Inferior parietal cortex (tissue), 1 donor: ENCODE results near the gene CPT1A.

Source experiments
- DNase-seq: peaks from one replicate; pipeline ENCODE4 v3.0.0-alpha.2; 2016; ENCODE audit errors: extremely low spot score

Gene CPT1A

DNA sequence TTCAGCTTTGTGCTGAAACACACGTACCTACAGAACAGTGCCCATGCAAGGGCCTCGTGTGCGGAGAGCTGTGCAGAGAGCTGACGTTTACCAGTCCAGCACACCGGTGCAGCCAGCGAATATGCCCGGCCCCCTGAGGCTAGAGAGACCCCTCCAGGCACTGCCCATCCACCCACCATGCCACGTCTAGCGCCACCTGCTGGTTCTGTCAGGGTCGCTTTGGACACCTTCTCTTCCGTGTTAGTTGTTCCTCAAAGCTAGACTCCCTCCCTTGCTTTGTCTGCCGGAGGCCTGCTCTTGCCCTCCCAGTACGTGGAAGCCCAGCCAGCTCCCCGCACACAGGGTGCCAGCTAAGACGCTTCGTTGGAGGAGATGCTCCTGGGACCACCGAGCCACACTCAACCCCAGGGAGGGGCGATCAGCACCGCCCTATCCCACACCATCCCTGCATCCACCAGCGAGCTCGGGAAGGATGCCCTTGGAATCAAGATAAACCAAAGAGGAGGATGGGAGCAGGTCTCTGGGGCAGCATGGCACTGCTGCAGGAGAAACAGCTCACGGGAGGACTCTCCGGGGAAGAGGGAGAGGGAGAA, 43.4 kb downstream of the CPT1A start:
- DNase-seq = no peak

- no peak for DNase-seq
Observed at GRCh38 chr11:68796801-68797200, 44.9 kb downstream of the CPT1A start.

- DNase-seq = no peak
Observed at GRCh38 chr11:68792400-68792966, 49.2 kb downstream of the CPT1A start.

DNA sequence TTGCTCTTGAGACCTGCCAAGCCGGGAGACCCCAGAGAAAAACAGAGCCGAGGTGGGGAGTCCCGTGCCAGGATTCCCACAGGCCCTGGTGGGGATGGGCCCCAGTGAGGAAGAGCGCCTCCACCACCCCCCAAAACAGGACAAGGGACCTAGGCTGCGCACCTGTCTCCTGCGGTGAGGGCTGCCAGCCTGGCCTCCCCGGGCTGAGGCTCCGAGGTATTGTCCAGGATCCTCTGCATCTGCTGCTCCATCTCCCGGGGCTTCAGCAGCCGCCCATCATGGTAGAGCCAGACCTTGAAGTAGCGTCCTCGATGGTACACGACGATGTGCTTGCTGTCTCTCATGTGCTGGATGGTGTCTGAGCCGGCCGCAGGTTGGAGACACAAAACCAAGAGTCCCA, 57.1 kb downstream of the CPT1A start:
- no peak for DNase-seq

DNA sequence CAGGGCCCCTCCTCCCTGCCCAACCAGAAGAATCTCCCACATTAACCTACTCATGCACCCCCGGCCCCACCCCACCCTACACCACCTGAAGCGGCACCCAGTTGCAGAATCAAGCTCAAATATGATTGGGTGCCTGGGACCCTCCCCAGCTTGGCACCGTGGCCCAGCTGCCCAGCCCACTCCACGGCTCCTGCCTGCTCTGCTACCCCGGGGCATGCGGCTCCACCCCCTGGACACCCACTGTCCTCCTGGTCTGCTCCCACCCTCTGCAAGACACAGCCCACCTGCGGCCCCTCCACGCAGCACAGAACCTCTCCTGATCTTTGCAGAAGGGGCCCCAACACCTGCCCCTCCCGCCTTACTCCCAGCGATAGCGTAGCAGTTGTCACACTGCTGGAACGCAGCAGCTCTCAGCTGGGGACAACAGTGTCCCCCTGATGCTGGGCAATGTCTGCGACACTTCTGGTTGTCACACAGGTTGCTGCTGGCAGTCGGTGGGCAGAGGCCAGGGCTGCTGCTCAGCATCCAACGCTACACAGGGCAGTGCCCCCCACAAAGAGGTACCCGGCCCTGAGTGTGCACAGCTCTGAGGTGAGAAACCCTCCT, 58.4 kb downstream of the CPT1A start:
- no peak for DNase-seq

DNA sequence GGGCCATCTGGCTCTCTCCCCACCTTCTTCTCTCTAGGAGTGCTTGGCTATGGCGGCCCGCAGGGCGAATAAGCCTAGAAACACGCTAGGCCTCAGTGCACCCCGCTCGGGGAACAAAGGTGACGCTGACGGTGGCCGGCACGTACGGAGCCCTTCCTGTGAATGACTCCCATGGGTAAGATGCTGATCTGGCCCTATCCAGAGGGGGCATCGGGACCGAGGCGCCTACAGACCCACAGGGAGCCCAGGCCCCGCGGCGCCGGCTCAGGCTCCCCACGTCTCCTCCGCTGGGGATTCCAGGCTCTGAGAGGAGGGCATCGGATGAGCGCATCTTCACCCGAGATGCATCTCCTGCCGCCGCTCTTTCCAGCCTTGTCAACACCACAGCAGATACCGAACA, 59.0 kb downstream of the CPT1A start:
- no peak for DNase-seq

DNA sequence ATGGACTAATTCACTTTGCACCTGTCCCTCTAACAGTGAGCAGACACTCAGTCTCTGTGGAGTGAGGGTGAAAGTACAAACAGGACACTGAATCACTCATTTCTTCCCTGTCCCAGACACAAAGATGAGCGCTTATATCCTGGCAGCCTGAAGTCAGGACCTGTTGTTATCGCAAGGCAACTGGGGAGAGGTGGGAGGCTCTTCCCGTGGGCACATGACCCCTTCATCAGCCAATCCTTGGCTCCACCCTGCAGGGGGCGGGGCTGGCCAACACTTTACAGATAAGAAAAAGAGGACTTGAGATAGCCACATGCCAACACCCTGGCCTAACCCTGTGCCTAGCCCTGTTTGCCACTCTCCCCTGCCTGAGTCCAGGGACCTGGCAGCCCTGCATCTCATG, 60.9 kb downstream of the CPT1A start:
- no peak for DNase-seq

DNA sequence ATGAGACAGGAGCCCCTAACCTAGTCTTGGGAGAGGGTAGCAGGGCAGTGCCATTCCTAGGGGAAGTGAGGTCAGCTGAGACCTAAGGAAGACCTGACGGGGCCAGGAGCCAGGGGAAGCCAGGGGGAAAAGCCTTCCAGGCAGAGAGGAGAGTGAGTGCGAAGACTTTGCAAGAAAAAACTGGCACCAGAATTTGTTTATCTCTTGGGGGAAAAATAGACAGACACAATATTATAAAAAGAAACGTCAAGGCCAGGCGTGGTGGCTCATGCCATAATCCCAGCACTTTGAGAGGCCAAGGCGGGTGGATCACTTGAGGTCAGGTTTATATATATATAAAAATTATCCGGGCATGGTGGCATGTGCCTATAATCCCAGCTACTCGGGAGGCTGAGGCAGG, 63.5 kb downstream of the CPT1A start:
- DNase-seq = no peak

DNA sequence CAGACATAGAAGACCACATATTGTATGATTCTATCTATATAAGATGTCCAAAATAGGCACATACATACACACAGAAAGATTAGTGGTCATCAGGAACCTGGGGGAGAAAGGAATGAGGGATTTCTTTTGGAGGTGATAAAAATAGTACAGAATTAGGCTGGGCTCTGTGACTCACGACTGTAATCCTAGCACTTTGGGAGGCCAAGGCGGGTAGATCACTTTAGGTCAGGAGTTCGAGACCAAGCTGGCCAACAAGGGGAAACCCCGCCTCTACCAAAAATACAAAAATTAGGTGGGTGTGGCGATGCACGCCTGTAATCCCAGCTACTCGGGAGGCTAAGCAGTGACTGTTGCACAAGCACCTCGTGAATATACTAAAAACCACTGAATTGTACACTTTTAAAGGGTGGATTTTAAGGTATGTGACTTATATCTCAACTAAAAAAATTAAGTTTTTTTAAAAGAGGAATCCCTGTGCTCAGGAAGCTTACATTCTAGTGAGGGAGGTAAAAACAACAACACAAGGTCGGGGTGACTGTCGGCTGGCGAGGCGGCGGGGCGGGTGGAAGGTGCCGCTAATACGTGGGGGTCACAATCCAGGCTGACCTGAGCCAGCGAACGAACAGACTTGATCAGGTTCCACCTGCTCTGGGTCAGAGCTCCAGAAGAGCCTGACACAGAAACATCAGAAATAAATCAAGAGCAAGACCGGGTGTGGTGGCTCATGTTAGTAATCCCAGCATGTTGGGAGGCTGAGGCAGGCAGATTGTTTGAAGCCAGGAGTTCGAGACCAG, 65.1 kb downstream of the CPT1A start:
- no peak for DNase-seq

DNA sequence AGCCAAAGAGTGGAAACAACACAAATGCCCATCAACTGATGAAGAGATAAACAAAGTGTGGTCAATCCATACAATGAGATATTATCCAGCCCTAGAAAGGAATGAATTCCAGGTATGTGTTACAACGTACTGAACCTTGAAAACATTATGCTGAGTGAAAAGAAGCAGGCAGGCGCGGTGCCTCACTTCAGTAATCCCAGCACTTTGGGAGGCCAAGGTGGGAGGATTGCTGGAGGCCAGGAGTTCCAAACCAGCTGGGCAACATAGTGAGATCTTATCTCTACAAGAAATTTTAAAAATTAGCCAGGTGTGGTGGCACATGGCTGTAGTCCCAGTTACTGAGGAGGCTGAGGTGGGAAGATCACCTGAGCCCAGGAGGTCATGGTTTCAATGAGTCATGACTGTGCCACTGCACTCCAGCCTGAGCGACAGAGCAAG, 65.7 kb downstream of the CPT1A start:
- no peak for DNase-seq

- DNase-seq = no peak
Observed at GRCh38 chr11:68774194-68774585, 67.5 kb downstream of the CPT1A start.

- no peak for DNase-seq
Observed at GRCh38 chr11:68773521-68774193, 68.1 kb downstream of the CPT1A start.

GRCh38 chr11:68772936-68773335, 68.8 kb downstream of the CPT1A start:
- no peak for DNase-seq

DNA sequence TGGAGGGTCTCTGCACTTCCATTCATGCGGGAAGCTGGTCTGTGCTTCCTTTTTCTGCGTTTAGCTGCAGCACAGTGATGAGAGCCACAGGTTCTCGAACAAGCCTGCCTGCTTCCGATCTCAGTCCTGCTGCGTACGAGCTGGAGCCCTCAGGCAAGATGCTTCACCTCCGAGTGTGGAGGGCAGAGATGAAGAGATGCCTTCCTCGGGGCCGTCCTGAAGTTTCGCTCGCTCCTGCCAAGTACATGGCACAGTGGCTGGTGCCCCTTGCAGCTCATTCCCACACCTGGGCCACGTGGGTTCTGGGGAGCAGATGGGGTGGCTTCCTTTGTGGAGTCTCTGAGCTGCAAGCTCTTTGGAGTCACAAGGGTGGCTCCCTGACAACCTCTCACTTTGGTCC, 70.9 kb downstream of the CPT1A start:
- no peak for DNase-seq

DNA sequence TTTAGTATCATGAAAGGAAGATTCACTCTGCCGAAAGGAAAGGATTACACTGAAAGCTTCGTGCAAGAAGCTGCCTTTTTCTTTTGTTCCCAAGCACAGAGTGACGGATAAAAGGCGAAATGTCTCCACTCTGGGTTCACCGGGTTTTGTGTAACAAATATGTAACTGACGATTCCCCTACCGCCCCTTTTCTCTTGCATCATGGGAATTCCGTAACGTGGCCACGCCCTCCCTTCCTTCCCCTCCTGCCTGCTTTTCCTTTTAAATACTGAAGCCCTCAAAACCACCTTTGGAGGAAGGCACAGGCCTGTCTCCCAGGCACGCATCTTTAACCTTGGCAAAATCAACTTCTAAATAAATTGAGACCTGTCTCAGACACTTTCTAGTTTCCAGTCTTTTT, 74.0 kb downstream of the CPT1A start:
- DNase-seq = no peak

DNA sequence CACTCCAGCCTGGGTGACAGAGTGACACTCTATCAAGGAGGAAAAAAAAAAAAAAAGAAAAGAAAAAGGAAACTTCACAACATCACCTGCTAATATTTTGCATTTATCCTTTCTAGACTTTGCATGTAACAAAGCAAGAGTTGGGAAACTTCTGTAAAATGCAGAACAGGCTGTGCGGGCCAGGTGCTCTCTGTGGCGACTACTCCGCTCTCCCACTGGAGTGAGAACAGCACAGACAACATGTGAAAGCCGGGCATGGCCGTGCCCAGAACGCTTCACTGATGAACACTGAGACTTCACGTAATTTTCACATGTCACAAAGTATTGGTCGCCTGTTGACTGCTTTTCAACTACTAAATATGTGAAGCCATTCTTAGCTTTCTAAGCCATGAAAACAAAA, 74.9 kb downstream of the CPT1A start:
- DNase-seq = no peak

DNA sequence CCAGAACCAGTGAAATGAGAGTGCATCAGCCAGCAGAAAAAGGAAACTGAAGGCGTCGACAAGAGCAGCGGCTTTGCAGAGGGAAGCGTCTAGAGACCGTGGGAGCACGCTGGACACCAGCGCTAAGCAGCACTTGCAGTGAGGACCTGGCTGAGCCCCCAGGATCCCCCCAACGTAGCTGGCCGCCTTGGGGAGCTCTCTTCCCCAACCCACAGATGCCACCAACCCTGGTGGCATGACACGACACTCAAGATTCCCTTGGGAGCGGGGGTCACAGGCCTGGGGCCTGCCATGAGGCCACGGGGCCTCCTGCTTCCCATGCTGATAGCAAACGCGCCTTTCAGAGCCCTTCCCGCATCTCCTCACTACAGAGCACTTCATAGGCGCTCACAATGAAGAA, 77.0 kb downstream of the CPT1A start:
- no peak for DNase-seq

- DNase-seq = no peak
Observed at GRCh38 chr11:68763926-68764657, 77.6 kb downstream of the CPT1A start.

- no peak for DNase-seq
Observed at GRCh38 chr11:68763181-68763721, 78.5 kb downstream of the CPT1A start.

GRCh38 chr11:68762481-68762880, 79.2 kb downstream of the CPT1A start:
- DNase-seq = no peak

GRCh38 chr11:68761801-68762200, 79.9 kb downstream of the CPT1A start:
- no peak for DNase-seq
